ENCODE results near the gene UBA6.

GRCh38 chr4:67694662-67695061 lies 6.3 kb downstream of the UBA6 start:
- TF ChIP-seq POLR2AphosphoS5 (IDR thresholded peaks at IDR 0.05), result no peak
- no peak for TF ChIP-seq POLR2A (IDR thresholded peaks at IDR 0.05)
- no peak for TF ChIP-seq CTCF (IDR thresholded peaks at IDR 0.05)
